DND-41 (cell line): Measurements from ENCODE around the gene RELA.
"Not testable (repeated sequence)": the region's sequence is repeated elsewhere in the genome, so short reads cannot be mapped to it uniquely, and the experiment has no call there.

Experiments
- ATAC-seq: fragments of 200-7000 bp; cut with Tn5 transposase; 3 replicates; pipeline ENCODE4 v1.9.1; 2021; ENCODE audit warnings: low read depth; ENCODE audit not compliant: insufficient read depth
- DNase-seq: peaks from one replicate; pipeline ENCODE4 v3.0.0-alpha.2; 2020
- H2AFZ ChIP-seq: 2 replicates; pipeline ENCODE4 v1.6.0; 2012; ENCODE audit warnings: low read depth, low read length
- H3K27ac ChIP-seq: 2 replicates; pipeline ENCODE4 v1.5.1; 2012; ENCODE audit warnings: low read length, inconsistent platforms
- H3K27me3 ChIP-seq: fragments of 200-600 bp; sonication (generic); 2 replicates; pipeline ENCODE4 v1.6.0; 2012; ENCODE audit warnings: low read length, mild to moderate bottlenecking, inconsistent platforms; ENCODE audit not compliant: insufficient read depth, poor library complexity
- H3K36me3 ChIP-seq: 2 replicates; pipeline ENCODE4 v1.5.1; 2012; ENCODE audit warnings: low read length, inconsistent platforms; ENCODE audit not compliant: insufficient read depth
- H3K4me1 ChIP-seq: 2 replicates; pipeline ENCODE4 v1.5.1; 2012; ENCODE audit warnings: mild to moderate bottlenecking, low read length; ENCODE audit not compliant: insufficient read depth
- H3K4me2 ChIP-seq: 2 replicates; pipeline ENCODE4 v1.6.0; 2012; ENCODE audit warnings: mild to moderate bottlenecking, moderate library complexity, low read length, inconsistent platforms; ENCODE audit not compliant: insufficient read depth
- H3K4me3 ChIP-seq, 2 experiments: fragments of 200-600 bp in 1 of 2; shearing (Covaris generic) in 1 of 2; 2 replicates each; pipeline ENCODE4 v1.5.1; 2012 to 2016; ENCODE audit warnings: inconsistent platforms in 2 of 2, low read length in 2 of 2, mild to moderate bottlenecking in 2 of 2, low read depth in 1 of 2, moderate library complexity in 1 of 2
- H3K79me2 ChIP-seq: 2 replicates; pipeline ENCODE4 v1.6.0; 2012; ENCODE audit warnings: low read length, inconsistent platforms; ENCODE audit not compliant: insufficient read depth
- H3K9ac ChIP-seq: 2 replicates; pipeline ENCODE4 v1.6.0; 2012; ENCODE audit warnings: low read depth, mild to moderate bottlenecking, inconsistent platforms, low read length, moderate library complexity
- H3K9me3 ChIP-seq: 2 replicates; pipeline ENCODE4 v1.5.1; 2012; ENCODE audit warnings: low read length, moderate library complexity, mild to moderate bottlenecking, inconsistent platforms; ENCODE audit not compliant: insufficient read depth, severe bottlenecking
- H4K20me1 ChIP-seq: 2 replicates; pipeline ENCODE4 v1.6.0; 2012; ENCODE audit warnings: low read length; ENCODE audit not compliant: insufficient read depth
- EZH2 ChIP-seq: IDR thresholded peaks from 3 replicates; pipeline ENCODE4 v1.6.1; 2012; ENCODE audit warnings: borderline replicate concordance, low read depth, mild to moderate bottlenecking, moderate library complexity, low read length, inconsistent platforms; ENCODE audit not compliant: severe bottlenecking
- TF ChIP-seq, protein P1 (sequence below): IDR thresholded peaks from 2 replicates; pipeline ENCODE4 v1.5.1; 2012; ENCODE audit warnings: borderline replicate concordance, low read length, moderate library complexity, mild to moderate bottlenecking; ENCODE audit not compliant: poor library complexity, severe bottlenecking; ENCODE audit errors: extremely low read depth

The RELA gene

DNA sequence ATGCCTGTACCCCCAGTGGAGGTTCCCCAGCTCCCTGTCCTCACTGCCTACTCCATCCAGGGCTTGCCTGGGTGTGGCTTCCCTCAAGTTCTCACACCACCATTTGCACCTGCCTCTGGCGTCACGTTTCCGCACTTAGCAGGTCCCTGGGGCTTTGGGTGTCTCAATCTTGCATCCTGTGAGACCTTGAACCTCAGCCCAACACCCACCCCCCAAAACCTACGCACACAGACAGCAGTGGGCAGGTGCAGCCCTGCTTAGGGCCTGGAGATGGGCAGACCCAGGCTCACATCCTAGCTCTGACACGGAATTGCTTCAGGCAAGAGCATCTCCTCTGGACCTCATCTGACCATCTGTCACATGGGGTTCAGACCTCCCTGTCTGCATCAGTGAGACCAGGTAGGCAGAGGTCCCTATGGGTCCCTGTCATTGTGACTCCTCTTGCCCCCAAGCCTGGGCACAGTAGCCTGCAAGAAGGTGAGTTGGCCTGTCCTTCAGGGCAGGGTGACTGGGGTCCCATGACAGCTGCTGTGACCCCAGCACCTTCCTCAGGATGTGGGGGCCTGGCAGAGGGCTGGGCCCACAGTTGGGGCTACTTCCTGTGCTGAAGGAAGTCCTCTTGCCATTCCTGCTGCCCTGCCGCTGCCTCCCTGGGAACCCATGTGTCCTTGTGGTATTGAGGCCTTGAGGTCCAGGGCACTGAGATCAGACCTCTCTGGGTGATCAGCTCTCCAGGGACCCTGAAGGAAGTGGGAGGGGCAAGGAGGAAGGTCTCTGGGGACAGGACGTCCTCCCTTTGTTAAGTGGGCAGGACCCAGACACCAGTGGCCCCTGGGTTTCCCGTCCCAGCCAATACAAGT is 22.9 kb downstream of the RELA start:
- H4K20me1 ChIP-seq, result 0 out of 2 replicates have a peak, but pooled peaks cover 3% of the 10 kb centered on the region
- H3K36me3 ChIP-seq, result peaks cover 41% of the 10 kb centered on the region
- TF ChIP-seq, protein P1, sequence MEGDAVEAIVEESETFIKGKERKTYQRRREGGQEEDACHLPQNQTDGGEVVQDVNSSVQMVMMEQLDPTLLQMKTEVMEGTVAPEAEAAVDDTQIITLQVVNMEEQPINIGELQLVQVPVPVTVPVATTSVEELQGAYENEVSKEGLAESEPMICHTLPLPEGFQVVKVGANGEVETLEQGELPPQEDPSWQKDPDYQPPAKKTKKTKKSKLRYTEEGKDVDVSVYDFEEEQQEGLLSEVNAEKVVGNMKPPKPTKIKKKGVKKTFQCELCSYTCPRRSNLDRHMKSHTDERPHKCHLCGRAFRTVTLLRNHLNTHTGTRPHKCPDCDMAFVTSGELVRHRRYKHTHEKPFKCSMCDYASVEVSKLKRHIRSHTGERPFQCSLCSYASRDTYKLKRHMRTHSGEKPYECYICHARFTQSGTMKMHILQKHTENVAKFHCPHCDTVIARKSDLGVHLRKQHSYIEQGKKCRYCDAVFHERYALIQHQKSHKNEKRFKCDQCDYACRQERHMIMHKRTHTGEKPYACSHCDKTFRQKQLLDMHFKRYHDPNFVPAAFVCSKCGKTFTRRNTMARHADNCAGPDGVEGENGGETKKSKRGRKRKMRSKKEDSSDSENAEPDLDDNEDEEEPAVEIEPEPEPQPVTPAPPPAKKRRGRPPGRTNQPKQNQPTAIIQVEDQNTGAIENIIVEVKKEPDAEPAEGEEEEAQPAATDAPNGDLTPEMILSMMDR, result no peak
- TF ChIP-seq EZH2, result no peak

DNA sequence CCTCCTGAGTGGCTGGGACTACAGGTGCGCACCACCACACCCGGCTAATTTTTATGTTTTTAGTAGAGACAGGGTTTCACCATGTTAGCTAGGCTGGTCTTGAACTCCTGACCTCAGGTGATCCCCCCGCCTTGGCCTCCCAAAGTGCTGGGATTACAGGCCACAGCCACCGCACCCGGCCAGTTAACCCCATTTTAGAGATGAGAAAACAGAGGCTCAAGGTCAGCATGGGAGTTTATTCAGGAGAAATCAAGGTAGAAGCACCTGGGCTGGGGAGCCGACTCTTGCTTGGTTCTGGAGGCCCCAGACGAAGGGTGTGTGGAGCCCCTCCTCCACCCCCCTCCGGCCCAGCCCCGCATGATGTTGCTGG is 23.5 kb downstream of the RELA start:
- H3K27me3 ChIP-seq, H3K4me3 ChIP-seq, H3K79me2 ChIP-seq, DNase-seq, H3K9me3 ChIP-seq, H4K20me1 ChIP-seq, ATAC-seq, H3K27ac ChIP-seq, H2AFZ ChIP-seq: not testable (repeated sequence)
- H3K9ac ChIP-seq, result peak overlapping the region; percentile 80; the same call in 1 of the 2 replicates
- peaks cover 43% of the 10 kb centered on the region for H3K4me1 ChIP-seq
- H3K36me3 ChIP-seq, result peaks cover 47% of the 10 kb centered on the region
- H3K4me2 ChIP-seq, result peak overlapping the region; percentile 19

More for the DNA sequence above, 22.9 kb downstream of the RELA start:
- Histone ChIP-seq H3K4me2 (peak overlapping the region; percentile 19; the same call in 1 of the 2 replicates), H3K27ac (peak overlapping the region; percentile 48), H3K27me3 (no peaks in the 10 kb centered on the region), H3K9ac (peak overlapping the region; percentile 80; the same call in 1 of the 2 replicates), H3K79me2 (peaks cover 8% of the 10 kb centered on the region), H3K4me1 (peaks cover 43% of the 10 kb centered on the region), H3K4me3 (0 out of 4 replicates have a peak overlapping the region, but pooled peaks of 1 of the 2 experiments have one; percentile 4), H3K9me3 (no peaks in the 10 kb centered on the region), H2AFZ (no peak overlapping the region)
- ATAC-seq (no peak), DNase-seq (peak; percentile 36)

DNA sequence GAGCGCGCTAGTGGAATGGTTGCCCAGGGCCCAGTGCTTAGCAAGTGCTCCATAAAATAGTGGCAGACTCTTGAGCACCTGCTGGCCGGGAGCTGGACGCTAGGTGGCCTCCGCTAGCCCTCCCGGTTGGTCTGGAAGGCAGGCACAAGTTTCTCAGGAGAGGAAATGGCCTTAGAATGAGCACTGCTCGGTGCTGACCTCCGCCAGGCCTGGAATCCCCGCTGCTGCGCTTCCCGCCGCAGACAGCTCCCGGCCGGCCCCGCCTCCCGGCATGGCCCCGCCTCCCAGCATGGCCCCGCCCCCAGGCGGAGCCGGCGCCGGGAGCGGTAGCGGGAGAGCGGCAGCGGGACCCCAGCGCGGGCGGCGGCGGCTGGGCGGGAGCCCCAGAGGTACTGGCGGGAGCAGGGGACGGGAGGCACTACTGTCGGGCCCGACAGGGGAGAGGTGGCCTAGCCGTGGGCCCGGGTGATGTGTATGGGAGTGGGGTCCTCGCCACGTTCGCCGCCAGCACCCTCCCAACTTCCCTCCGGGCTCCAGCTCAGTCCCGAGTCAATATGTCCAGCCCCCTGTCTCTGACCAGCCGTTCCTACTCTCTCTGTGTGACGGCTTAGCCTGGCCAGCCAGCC is 24.8 kb downstream of the RELA start, which contains the start of gene SIPA1:
Gene SIPA1 (plus strand): TSS at position 308 of the 626 bp plus-strand sequence. CDS start 2,821 bp downstream, outside the sequence.
- peaks cover 60% of the 10 kb centered on the region for H3K36me3 ChIP-seq
- H3K4me2 ChIP-seq, result peak within 1 kb of the TSS; percentile 87
- no peaks in the 10 kb centered on the region for H3K9me3 ChIP-seq
- peak; percentile 79 for DNase-seq
- peaks cover 15% of the 10 kb centered on the region for H4K20me1 ChIP-seq
- peak within 1 kb of the TSS; percentile 80 for H3K9ac ChIP-seq
- H3K27me3 ChIP-seq, result no peaks in the 10 kb centered on the region
- H2AFZ ChIP-seq, result peak within 1 kb of the TSS; percentile 83
- TF ChIP-seq EZH2, result no peak
- TF ChIP-seq, protein P1, result peak; percentile 11
- H3K4me1 ChIP-seq, result peaks cover 43% of the 10 kb centered on the region
- H3K79me2 ChIP-seq, result peaks cover 8% of the 10 kb centered on the region
- peak; percentile 85 for ATAC-seq
- peak within 1 kb of the TSS; percentile 80 for H3K27ac ChIP-seq
- peak within 1 kb of the TSS; percentile 39 to 81; a peak in 3 of 4 replicates for H3K4me3 ChIP-seq

DNA sequence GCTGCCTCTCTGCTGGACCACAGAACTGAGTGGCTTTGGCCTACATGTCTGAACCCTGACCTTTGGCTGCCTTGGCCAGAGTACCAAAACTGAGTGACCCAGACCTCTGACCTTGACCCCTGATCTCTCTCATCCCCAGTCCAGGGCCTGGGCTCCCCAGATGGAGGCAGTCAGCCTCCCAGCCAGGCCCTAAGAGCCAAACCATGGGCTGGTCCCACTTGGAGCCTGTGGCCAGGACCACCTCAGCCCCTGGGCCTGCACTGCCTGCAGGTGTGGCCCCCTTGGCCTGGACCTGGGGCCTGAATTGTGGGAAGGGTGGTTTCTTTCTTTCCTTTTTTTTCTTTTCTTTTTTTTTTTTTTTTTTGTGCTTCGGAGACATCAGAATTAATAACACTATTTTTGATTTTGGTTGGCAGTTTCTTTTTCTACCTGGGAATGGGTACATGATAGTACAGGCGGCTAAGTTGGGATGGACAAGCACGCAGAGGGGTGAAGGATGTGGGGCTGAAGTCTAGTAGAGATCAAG is 25.6 kb downstream of the RELA start:
- ATAC-seq, result no peak
- Histone ChIP-seq H3K9ac (peak overlapping the region; percentile 80), H2AFZ (peak overlapping the region; percentile 83; the same call in 1 of the 2 replicates), H3K27me3 (no peaks in the 10 kb centered on the region), H4K20me1 (peaks cover 15% of the 10 kb centered on the region), H3K4me3 (peak overlapping the region in 1 of 2 experiments; percentile 81; a peak in 2 of 4 replicates), H3K79me2 (peaks cover 8% of the 10 kb centered on the region), H3K36me3 (peaks cover 61% of the 10 kb centered on the region), H3K4me1 (peaks cover 43% of the 10 kb centered on the region), H3K27ac (peak overlapping the region; percentile 68), H3K4me2 (peak overlapping the region; percentile 87), H3K9me3 (no peaks in the 10 kb centered on the region)
- TF ChIP-seq EZH2, result no peak
- TF ChIP-seq, protein P1, result no peak
- no peak for DNase-seq
